ENCODE data around the gene YBX3.
A peak's percentile ranks its signal among the peaks of the same experiment; 100 is the strongest.

Gene YBX3

DNA sequence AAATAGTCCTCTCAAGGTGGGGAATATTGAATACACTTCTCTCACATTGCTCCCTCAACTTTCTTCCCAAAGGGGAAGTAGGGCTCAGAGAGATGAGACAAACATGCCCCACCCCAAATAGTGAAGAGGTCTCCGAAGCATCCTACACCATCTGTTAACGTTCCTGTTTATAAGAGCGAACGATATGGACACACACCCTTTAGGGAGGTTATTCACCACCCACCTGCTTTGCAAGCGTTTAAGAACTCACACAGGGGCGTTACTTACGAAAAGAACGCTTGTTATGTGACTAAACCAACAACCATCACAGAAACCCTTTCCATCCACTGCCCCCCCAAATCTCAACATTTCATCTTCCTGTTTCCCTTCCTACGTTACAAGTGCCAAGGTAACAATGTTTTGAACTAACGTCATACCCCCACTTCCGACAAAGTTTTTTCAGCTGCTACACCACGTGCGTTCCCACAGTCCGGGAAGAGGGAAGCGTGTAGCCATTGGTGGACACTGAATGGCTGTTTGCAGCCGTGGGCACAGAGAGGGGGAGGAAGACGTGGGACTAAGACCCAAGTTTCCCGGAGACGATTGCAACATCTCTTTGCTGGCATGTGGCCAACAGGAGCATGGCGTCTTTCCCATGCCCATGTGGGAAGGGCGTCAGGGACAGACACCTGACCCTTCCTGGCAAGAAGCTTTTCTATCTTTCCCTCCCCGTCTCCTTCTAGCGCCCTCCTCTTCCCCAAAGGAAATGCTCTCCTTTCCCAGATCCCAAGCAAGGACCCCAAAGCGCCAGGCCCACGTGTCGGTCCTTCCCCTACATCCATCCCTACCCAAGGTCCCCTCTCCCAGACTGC lies 1.2 kb downstream of the YBX3 start:
- DNase-seq = no peak

DNA sequence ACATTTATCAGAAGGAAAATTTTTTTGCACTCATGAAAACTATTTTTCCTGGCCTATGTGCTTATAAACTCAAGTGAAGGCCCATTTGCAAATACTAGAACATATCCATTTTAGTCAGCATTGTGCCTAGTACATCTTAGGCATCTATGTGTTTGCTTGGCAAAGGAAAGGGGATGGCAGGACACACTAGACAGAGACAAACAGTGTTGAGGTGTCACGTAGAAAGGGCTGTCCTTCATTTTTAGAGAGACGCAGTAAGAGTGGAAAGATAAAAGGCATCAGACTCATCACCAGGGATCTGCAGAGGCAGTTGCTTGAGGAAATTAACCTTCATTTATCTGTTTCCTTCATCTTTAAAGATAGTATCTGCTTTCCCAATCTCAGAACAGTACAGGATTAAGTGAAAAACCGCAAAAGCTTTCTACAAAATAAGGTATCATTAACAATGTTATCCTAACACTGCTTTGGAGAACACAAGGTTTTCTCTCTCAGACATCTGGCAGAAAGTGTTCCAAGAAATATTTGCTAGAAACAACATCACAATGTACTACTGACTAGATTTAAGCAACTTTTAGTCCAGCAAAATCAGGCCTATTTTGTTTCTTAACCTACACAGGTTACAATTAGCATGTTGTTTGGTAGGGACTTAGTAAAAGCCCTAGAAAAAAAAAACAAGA lies 2.0 kb downstream of the YBX3 start:
- DNase-seq = no peak

GRCh38 chr12:10719482-10719881 lies 3.6 kb downstream of the YBX3 start:
- no peak for DNase-seq

DNA sequence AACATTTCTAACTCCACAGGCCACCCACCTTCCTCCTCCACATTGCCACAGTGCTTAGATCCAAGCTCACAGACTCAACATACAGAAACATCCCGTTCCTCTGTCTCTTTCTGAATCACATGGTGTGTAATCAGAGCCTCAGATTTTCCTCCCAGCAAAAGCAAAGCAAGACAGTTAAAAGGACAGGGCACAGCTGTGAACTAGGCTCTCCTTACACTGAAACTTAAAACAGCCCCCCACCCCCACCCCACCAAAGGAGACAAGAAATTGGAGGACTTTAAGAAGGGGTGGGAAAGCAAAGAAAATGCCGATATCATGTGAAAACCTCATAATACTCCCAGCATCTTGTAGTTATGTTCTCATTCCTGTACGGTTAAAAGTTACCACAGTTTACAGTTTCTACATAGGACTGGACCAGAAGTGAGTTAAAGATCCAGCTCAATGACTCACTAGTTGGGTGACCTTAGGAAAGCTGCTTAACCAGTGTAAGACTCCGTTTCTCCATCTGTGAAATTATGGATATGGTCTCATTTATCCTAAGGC lies 4.8 kb downstream of the YBX3 start:
- no peak for DNase-seq

DNA sequence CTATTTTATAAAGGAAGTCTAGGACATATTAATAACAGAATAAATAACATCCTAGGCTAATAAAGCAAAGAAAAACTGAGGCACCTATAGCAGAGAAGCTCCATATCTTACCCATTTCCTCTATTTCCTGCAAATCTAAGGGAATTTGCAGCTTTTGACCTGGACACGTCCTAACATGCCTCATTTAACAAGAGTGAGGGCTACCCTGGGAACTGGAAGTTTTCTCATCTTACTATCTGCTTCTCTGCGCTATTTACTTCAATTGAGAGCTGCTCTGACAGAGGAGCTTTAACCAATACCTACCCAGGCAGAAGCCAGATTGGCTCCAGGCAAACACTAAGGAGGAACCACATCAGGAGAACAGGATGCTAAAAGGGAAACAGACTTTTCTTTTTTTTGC lies 5.7 kb downstream of the YBX3 start:
- DNase-seq = no peak

DNA sequence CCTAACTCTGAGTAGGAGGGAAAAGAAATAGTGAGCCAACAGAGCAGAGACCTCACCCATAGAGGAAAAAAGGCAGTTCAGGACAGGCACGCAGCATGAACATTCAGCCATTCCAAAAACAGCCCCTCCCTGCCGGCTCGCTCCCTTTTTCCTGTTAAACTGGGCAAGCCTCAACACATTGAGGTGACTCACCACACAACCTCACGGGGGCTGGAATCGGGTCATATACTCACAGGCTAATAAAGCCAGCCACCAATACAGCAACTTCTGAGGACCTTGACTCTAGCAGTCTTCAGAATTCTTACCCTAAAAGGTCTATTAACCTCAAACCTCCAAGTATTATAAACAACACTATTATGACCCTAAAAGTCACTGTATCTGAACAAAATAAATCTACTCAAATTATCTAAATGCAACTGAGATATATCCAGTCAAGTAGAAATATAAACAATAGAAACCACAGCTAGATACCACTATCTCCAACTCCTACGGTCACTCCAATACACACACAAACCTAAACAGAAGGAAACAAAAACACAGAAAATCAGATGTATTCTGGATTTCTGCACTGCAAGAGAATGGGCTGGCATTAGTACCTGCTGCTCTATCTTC lies 6.3 kb downstream of the YBX3 start:
- DNase-seq = no peak

DNA sequence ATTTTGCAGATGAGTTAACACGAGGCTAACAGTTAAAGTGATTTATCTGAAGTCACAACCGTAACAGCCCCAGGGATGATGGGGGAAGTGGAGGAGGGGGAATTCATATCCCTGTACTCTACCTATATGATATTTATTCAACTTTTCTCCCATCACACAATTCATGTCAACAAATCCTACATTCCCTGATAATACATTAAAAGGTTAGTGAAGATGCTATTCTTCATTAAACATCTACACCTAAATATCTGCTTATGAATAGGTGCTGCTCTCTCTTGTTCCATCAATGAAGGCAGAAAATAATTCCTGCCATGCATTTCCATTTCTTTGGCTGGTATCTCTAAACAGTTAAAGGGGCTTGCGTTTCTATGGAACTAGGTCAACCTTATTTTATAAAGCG lies 6.8 kb downstream of the YBX3 start:
- DNase-seq = no peak

GRCh38 chr12:10715491-10715890 lies 7.6 kb downstream of the YBX3 start:
- DNase-seq = no peak

- no peak for DNase-seq
Observed at GRCh38 chr12:10709808-10710207, 13.3 kb downstream of the YBX3 start.

DNA sequence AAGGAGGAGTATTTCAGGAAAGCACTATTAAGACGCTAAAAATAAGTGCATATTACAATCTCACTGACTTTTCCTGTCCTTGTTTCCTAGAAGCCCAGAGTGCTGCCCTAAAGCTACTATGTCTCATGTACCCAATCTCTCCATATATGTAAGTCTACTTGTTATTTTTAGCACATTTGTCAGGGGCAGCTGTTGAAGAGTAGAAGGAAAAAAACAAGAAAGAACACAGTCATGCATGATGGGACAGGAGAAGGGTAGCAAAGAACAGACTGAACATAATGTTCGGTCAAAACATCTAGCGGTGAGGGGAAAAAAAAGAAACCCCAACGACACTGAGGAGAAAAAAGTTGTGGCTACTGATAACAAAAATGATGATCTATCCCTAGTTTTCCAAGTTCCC lies 14.3 kb downstream of the YBX3 start:
- DNase-seq = no peak

GRCh38 chr12:10705655-10706054 lies 17.5 kb downstream of the YBX3 start:
- no peak for DNase-seq

- DNase-seq = no peak
Observed at GRCh38 chr12:10701843-10702242, 21.3 kb downstream of the YBX3 start.

DNA sequence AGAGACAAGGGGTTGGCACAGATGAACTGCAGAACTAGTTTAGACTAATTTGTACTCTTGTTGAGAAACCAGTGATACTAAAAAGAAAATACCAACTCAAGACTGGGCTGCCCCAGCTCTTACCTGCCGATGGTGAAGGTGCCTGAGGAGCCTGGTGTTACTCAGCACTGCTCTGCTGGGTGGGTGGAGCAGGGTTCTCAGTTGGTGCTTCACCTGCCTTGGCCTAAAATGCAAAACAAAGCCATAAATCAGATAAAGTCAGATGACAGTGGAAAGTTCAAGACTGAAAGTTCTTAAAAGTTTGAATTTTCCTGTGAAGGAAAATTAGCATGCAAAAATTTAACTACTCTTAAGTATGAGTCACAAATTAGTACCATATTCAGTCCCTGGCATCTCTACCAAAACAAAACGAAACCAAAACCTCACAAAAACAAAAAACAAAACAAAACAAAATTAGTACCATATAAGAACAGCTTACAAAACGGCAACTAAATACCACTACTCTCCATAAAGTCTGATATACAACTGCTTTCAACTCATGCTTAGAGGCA lies 21.9 kb downstream of the YBX3 start:
- no peak for DNase-seq

DNA sequence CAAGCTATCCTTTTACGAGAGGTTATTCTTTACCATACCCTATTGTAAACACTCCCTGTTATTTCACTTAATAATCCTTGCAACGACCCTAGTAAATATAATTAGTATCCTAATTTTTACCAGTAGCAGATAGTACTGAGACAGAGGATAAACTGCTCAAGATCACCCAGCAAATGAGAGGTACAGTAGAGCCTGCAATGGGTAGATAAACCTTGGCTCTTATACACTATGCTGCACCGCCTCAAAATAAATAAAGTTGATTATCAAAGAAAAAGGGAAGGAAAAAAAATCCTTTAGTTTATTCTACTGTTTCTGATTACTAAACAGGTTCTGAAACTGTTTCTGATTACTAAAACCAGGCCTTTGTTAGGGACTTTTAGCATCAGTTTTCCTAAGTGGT lies 22.5 kb downstream of the YBX3 start:
- DNase-seq = no peak

- DNase-seq = no peak
Observed at GRCh38 chr12:10697862-10698261, 25.3 kb downstream of the YBX3 start.

GRCh38 chr12:10697156-10697555 lies 26.0 kb downstream of the YBX3 start:
- DNase-seq = no peak

DNA sequence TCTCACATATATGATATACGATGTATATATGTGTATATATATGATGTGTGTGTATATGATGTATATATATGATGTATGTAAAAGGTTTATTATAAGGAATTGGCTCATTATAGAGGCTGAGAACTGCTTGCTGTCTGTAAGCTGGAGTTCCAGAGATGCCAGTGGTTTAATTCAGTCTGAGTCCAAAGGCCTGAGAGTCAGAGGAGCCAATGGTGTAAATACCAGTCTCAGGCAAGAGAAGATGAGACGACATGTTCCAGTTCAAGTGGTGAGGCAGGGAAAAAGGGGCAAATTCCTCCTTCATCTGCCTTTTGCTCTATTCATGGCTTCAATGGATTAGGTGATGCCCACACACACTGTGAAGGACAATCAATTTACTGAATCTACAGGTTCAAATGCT lies 32.2 kb downstream of the YBX3 start:
- no peak for DNase-seq

DNA sequence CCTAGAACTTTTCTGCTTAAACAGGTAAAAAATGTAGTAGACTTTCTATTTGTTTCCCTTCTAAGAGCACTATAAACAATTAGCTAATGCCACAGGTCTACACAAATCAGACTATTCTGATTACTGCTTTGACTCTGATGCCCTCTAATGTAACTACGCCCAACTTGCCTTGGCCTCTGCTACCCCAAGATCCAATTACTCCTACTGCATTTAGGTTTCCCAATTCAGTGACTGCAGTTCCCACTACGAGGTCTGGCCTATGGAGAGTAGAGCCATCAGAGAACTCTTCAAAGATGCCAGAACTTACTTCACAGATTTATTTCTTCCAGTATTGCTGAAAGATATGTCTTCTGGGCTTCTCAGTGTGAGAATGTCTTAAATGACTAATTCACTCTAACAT lies 34.0 kb downstream of the YBX3 start:
- DNase-seq = no peak

DNA sequence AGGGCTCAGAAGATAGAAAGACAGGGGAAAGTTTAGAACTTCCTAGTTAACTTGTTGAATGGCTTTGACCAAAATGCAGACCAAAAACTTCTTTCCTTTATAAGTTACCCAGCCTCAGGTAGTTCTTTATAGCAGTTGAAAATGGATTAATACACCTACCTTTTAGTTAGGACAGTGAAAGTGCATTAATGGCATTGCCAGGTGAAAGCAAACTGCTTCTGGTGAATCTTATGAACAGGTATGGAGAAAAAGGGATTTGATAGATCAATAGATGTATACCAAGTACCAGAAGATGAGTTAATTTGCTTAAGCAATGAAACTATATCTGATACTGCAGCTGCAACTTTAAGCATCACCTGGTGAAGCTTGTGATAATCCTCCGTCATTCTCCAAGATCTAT lies 35.1 kb downstream of the YBX3 start:
- DNase-seq = no peak

GRCh38 chr12:10673659-10674384 lies 49.3 kb downstream of the YBX3 start, which contains the start of gene STYK1:
Gene STYK1 (minus strand): TSS chr12:10674052. CDS start chr12:10634618, 39,434 bp downstream.
- peak; percentile 41 for DNase-seq

- no peak for DNase-seq
Observed at GRCh38 chr12:10672231-10672868, 50.8 kb downstream of the YBX3 start.

DNA sequence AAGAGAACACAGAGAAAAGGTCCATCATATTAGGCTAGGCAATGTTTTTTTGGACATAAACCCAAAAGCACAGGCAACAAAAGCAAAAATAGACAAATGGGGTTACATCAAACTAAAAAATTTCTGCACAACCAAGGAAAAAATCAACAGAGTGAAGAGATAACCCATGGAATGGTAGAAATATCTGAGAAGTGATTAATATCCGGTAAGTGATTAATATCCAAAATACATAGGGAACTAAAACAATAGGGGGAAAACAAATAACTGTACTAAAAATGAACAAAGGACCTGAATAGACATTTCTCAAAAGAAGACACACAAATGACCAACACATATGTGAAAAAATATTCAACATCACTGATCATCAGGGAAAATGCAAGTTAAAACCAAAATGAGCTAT lies 53.6 kb downstream of the YBX3 start:
- no peak for DNase-seq

Data from NCI-H1092 treated with DMSO at 0.1 percent for 48 hours (cell line).